Activated naive CD4-positive, alpha-beta T cell treated with anti-CD3 and anti-CD28 coated beads for 36 hours (primary cell): ENCODE results near the gene ACAA1. TPM values are rescaled to one million over a fixed set of nuclear protein-coding genes. Genes with fewer than 3 reads are reported as not detected.

Source experiments
- CTCF ChIA-PET: fragments of 350-600 bp; sonication (Branson Sonifier 250); formaldehyde crosslinking; loops from one replicate; lab custom pipeline; 2021; ENCODE audit warnings: antibody characterized with exemption; lab: Charles Lee
- DNase-seq: peaks from one replicate; pipeline ENCODE4 v3.0.0-alpha.2; 2020
- H3K27ac Mint-ChIP-seq: one replicate; pipeline ENCODE4 v1.8.0; 2021; ENCODE audit warnings: mild to moderate bottlenecking, mixed read lengths
- H3K27me3 Mint-ChIP-seq: one replicate; pipeline ENCODE4 v1.8.0; 2021; ENCODE audit warnings: low read depth, mixed read lengths
- H3K36me3 Mint-ChIP-seq: one replicate; pipeline ENCODE4 v1.8.0; 2021; ENCODE audit warnings: low read depth, mixed read lengths
- H3K4me1 Mint-ChIP-seq: one replicate; pipeline ENCODE4 v1.8.0; 2021; ENCODE audit warnings: low read depth, mixed read lengths
- H3K4me3 Mint-ChIP-seq: one replicate; pipeline ENCODE4 v1.8.0; 2021; ENCODE audit warnings: mild to moderate bottlenecking, moderate library complexity, mixed read lengths
- H3K9me3 Mint-ChIP-seq: one replicate; pipeline ENCODE4 v1.8.0; 2021; ENCODE audit warnings: mixed read lengths
- intact Hi-C: fragments of 100-400 bp; cut with micrococcal nuclease; formaldehyde crosslinking; loops from one replicate; pipeline ENCODE4 v1.15.1; 2023
- total RNA-seq, 2 experiments: library from RNA; stranded (reverse); gene quantifications; one replicate each; pipeline ENCODE4 v1.2.3, GENCODE V29; 2021

Gene ACAA1, protein sequence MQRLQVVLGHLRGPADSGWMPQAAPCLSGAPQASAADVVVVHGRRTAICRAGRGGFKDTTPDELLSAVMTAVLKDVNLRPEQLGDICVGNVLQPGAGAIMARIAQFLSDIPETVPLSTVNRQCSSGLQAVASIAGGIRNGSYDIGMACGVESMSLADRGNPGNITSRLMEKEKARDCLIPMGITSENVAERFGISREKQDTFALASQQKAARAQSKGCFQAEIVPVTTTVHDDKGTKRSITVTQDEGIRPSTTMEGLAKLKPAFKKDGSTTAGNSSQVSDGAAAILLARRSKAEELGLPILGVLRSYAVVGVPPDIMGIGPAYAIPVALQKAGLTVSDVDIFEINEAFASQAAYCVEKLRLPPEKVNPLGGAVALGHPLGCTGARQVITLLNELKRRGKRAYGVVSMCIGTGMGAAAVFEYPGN
- total RNA-seq = 10 to 100 TPM; 57.5 to 58.7 TPM

DNA sequence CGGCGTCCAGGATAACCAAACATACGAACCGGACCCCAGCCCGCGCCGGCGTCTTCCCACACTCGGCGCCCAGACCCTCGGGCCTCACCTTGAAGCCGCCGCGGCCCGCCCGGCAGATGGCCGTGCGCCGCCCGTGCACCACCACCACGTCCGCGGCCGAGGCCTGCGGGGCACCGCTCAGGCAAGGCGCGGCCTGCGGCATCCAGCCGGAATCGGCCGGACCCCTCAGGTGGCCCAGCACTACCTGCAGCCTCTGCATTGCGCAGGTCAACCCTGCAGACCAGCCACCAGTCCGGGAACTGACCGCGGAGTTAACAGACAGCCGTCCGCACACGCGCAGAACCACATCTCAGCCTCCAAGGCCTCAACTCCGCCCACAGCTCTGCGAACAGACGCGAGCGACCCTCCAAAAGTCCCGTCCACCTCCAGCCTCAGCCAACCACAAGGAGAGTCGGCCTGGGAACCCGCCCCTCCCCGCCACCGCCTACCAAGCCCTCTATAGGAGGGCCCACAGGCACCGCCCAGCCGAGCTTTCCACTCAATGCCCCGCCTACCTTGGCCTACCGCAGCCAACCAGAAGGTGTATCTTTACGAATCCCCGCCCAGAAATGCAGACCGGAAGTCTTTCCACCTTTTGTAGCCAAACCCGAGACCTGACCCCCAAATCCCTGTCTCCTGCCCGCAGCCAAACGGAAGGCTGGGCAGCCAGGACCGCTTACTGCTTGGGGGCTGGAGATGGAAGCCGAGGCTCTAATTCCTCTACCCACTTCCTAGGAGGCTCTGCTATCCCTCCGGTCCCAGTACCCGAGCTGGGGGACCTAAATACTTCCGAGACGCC is at the start of gene ACAA1:
ACAA1 (minus strand) TSS at position 351 of the 838 bp plus-strand sequence; CDS start at position 259, 92 bp downstream.
- H3K4me3 Mint-ChIP-seq = peak within 1 kb of the TSS; percentile 88
- H3K27me3 Mint-ChIP-seq = no peaks in the 10 kb centered on the region
- H3K36me3 Mint-ChIP-seq = peaks cover 26% of the 10 kb centered on the region
- intact Hi-C loops = loop anchor here (1.0 to 5.0 kb wide), 11 partner anchors 17 to 1144 kb away; partner anchors contain the start of genes DLEC1, EPM2AIP1, EXOG and MLH1
- H3K27ac Mint-ChIP-seq = peak within 1 kb of the TSS; percentile 99
- DNase-seq = peak; percentile 99
- H3K9me3 Mint-ChIP-seq = no peaks in the 10 kb centered on the region
- CTCF ChIA-PET = interaction anchor here (0.8 to 1.5 kb wide), 4 partner anchors 18 to 359 kb away, joined by 3 to 5 read pairs (median 4); partner anchors contain the start of genes EXOG and OXSR1
- peaks cover 53% of the 10 kb centered on the region for H3K4me1 Mint-ChIP-seq

DNA sequence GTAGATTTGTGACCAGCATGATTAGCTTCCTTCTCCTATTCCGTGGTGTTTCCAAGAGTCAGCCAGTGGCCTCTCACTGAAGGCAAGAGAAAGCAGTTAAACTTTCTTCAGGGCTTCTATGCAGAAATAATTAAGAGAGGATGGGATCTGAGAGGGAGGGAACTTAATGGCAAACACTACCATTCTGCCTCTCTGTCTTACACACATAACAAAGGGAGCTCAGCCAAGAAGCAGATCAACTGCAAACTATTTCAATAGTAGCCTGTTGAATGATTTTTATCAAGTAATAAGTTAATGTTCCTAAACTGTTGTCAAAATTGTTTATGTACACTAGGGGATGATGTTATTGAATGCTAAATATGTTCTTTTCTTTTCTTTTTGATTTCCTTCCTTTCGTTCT is 40.3 kb upstream of the ACAA1 start:
- H3K4me1 Mint-ChIP-seq = peaks cover 45% of the 10 kb centered on the region
- CTCF ChIA-PET = interaction anchor here (0.8 kb wide), 1 partner anchor 10 kb away, joined by 5 read pairs; no protein-coding TSS in a partner anchor
- DNase-seq = no peak
- H3K9me3 Mint-ChIP-seq = no peaks in the 10 kb centered on the region
- intact Hi-C loops = no loop called here
- no peaks in the 10 kb centered on the region for H3K27me3 Mint-ChIP-seq
- H3K27ac Mint-ChIP-seq = no peak overlapping the region
- H3K36me3 Mint-ChIP-seq = peaks cover 12% of the 10 kb centered on the region
- no peak overlapping the region for H3K4me3 Mint-ChIP-seq

DNA sequence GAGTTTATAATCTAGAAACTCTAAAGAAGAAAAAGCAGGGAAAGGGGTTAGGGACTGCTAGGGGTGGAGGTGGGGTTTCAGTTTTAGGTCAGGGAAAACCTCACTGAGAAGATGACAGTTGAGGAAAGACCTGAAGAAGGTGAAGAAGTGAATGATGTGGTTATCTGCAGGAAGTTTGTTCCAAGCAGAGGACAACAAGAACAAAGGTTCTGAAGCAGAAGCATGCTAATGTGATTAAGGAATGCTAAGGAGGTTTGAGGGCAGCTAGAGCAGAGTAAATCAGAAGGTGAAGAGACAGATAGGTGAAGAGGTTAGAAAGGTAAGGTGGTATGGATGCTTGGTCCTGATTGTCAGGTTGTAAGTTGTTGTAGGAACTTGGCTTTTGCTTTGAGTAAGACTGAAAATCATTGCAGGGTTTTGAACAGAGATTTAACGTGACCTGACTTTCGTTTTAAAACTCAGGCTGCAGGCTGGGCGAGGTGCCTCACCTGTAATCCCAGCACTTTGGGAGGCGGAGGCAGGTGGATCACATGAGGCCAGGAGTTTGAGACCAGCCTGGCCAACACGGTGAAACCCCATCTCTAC is 37.0 kb upstream of the ACAA1 start:
- Mint-ChIP-seq H3K4me1 (peaks cover 63% of the 10 kb centered on the region), H3K27me3 (no peaks in the 10 kb centered on the region), H3K9me3 (no peaks in the 10 kb centered on the region), H3K27ac (no peak overlapping the region), H3K4me3 (no peak overlapping the region), H3K36me3 (peaks cover 7% of the 10 kb centered on the region)
- no peak for DNase-seq
- CTCF ChIA-PET = no interaction called here
- intact Hi-C loops = loop anchor here (1.0 to 2.0 kb wide), 3 partner anchors 9 to 33 kb away; partner anchors contain the start of gene OXSR1

DNA sequence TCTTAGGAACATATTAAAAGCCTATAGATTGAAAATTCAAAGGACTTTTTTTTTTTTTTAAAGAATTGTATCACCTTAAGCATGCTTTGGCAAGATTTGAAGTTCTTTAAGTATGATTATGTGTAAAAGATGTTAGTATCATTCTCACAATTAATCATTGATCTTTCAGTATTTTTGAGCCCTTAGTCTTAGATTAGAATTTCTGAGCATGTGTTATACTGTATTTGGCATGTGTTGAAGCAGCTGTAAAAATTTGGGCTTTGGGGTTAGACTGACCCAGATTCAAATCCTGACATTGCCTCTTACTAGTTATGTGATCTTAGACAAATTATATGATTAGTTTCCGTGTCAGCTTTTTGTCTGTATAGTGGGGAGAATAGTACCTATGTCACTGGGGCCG is 34.7 kb upstream of the ACAA1 start:
- no peak overlapping the region for H3K27ac Mint-ChIP-seq
- H3K4me1 Mint-ChIP-seq = peaks cover 80% of the 10 kb centered on the region
- H3K36me3 Mint-ChIP-seq = peaks cover 1% of the 10 kb centered on the region
- no peaks in the 10 kb centered on the region for H3K9me3 Mint-ChIP-seq
- H3K27me3 Mint-ChIP-seq = no peaks in the 10 kb centered on the region
- H3K4me3 Mint-ChIP-seq = no peak overlapping the region
- CTCF ChIA-PET = interaction anchor here (0.7 to 2.4 kb wide), 3 partner anchors 9 to 175 kb away, joined by 3 to 6 read pairs (median 3); partner anchors contain the start of gene XYLB
- DNase-seq = no peak
- intact Hi-C loops = no loop called here

DNA sequence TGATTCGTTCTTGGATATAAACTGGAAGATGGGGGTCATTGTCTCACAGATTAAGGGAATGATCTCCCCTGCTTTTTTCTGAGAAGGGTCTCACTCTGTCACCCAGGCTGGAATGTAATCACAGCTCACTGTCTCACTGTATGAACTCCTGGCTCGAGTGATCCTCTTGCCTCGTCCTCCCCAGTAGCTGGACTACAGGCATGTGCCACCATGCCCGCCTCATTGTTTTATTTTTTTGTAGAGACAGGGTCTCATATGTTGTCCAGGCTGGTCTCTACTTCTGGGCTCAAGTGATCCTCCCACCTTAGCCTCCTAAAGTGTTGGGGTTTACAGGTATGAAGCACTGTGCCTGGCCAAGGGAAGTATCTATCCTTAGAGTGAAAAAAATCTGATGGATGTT is 33.8 kb upstream of the ACAA1 start:
- intact Hi-C loops = no loop called here
- no peak overlapping the region for H3K27ac Mint-ChIP-seq
- H3K9me3 Mint-ChIP-seq = no peaks in the 10 kb centered on the region
- H3K36me3 Mint-ChIP-seq = peaks cover 7% of the 10 kb centered on the region
- H3K27me3 Mint-ChIP-seq = no peaks in the 10 kb centered on the region
- DNase-seq = no peak
- CTCF ChIA-PET = interaction anchor here (1.0 to 2.4 kb wide), 2 partner anchors 17 to 176 kb away, joined by 3 to 6 read pairs; partner anchors contain the start of gene XYLB
- no peak overlapping the region for H3K4me3 Mint-ChIP-seq
- peaks cover 84% of the 10 kb centered on the region for H3K4me1 Mint-ChIP-seq

DNA sequence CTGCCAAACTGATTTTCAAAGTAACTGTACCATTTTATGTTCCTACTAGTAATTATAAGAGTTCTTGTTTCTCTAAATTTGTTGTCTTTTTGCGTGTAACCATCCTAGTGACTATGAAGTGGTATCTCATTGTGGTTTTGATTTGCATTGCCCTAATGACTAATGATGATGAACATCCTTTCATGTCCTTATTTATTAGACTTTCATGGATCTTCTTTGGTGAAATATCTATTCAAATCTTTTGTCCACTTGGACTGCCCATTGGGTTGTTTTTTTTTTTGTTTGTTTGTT is 32.0 kb upstream of the ACAA1 start:
- Mint-ChIP-seq H3K36me3 (peaks cover 7% of the 10 kb centered on the region), H3K9me3 (no peaks in the 10 kb centered on the region), H3K4me1 (peaks cover 76% of the 10 kb centered on the region), H3K27ac (peak overlapping the region; percentile 6), H3K27me3 (no peaks in the 10 kb centered on the region), H3K4me3 (no peak overlapping the region)
- no peak for DNase-seq
- CTCF ChIA-PET = no interaction called here
- intact Hi-C loops = no loop called here

DNA sequence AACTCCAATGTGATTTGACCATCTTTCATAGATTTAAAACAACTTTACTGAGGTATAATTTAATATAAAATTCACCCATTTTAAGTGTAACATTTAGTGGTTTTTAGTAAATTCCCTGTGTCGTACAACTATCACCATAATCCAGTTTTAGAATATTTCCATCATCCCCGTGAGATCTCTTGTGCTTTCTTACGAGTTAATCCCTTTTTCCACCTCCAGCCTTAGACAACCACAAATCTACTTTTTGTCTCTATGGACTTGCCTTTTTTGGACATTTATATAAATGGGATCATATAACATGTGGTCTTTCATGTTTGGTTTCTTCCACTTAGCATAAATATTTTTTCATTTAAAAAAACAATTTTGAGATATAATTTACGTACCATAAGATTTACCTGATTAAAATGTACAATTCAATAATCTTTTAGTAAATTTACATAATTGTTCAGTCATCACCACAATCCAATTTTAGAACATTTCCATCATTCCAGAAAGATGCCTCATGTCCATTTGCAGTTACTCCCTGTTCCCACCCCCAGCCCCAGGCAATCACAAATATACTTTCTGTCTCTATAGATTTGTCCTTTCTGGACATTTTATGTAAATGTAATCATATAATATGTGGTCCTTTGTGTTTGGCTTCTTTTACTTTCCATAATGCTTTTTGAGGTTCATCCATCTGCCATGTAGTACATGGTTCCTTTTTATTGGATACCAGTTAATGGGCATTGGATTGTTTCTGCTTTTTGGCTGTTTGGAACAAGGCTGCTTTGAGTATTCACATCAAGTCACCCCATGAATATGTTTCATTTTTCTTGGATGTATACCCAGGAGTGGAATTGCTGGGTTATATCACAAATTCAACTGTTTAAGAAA is 31.5 kb upstream of the ACAA1 start:
- H3K27me3 Mint-ChIP-seq = no peaks in the 10 kb centered on the region
- no peaks in the 10 kb centered on the region for H3K9me3 Mint-ChIP-seq
- intact Hi-C loops = no loop called here
- no peak overlapping the region for H3K4me3 Mint-ChIP-seq
- H3K4me1 Mint-ChIP-seq = peaks cover 71% of the 10 kb centered on the region
- CTCF ChIA-PET = interaction anchor here (0.9 kb wide), 1 partner anchor 9 kb away, joined by 5 read pairs; no protein-coding TSS in a partner anchor
- DNase-seq = no peak
- peaks cover 7% of the 10 kb centered on the region for H3K36me3 Mint-ChIP-seq
- no peak overlapping the region for H3K27ac Mint-ChIP-seq

DNA sequence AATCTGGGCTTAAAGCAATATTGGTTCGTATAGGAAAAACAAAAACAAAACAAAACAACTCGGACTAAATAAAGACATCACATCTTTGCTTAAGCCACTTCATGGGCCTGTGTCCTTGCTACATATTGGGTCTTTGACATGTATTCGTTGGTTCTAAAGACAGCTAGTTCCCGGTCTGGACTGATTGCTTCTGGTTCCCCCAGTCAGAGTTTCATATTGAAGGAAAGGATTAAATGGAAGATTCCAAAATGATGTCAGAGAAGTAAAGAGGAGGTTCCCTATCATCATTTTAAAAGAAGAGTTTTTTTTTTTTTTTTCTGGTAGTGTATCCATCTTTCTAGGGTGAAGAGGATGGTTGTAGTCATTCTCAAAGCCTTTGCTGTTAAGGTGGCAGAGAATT is 30.7 kb upstream of the ACAA1 start:
- intact Hi-C loops = no loop called here
- peaks cover 63% of the 10 kb centered on the region for H3K4me1 Mint-ChIP-seq
- H3K4me3 Mint-ChIP-seq = no peak overlapping the region
- peaks cover 7% of the 10 kb centered on the region for H3K36me3 Mint-ChIP-seq
- H3K27me3 Mint-ChIP-seq = no peaks in the 10 kb centered on the region
- H3K9me3 Mint-ChIP-seq = no peaks in the 10 kb centered on the region
- no peak for DNase-seq
- H3K27ac Mint-ChIP-seq = no peak overlapping the region
- CTCF ChIA-PET = interaction anchor here (0.9 kb wide), 1 partner anchor 10 kb away, joined by 5 read pairs; no protein-coding TSS in a partner anchor

DNA sequence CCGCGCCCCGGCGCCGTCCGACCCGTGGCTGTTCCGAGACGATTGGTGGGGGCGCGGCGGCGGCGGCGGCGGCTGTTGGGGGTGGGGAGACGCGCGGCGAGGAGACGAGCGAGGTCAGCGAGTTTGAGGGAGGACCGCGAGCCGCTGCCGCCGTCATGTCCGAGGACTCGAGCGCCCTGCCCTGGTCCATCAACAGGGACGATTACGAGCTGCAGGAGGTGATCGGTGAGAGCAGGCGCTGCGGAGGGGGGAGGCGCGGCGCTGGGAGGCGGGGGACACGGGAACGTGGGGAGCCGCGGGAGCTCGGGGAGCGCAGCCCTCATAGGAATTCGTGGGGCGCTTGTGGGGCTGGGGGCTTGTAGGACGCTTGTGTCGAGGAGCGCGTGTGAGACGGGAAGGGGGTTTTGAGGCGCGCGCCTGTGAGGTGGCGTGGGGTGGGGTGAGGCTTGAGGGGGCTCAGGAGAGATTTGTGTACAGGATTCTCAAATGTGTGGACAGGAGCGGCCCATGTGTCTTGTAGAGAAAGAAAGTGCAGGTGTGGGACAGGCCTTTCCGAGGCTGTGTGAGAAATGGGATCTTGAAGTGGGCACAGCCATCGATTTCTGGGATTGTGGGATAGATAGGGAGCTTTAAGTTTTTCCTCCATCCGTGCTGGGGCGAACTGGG is 28.9 kb upstream of the ACAA1 start:
- Mint-ChIP-seq H3K4me1 (peaks cover 47% of the 10 kb centered on the region), H3K27ac (peak overlapping the region; percentile 99), H3K4me3 (peak overlapping the region; percentile 93), H3K9me3 (no peaks in the 10 kb centered on the region), H3K27me3 (no peaks in the 10 kb centered on the region), H3K36me3 (peaks cover 7% of the 10 kb centered on the region)
- intact Hi-C loops = loop anchor here (1.0 to 2.0 kb wide), 9 partner anchors 8 to 1173 kb away; partner anchors contain the start of genes ACAA1, DLEC1, EPM2AIP1 and MLH1
- CTCF ChIA-PET = interaction anchor here (0.8 to 4.0 kb wide), 3 partner anchors 12 to 116 kb away, joined by 5 to 19 read pairs (median 6); partner anchors contain the start of genes ACAA1 and SLC22A14
- DNase-seq = peak; percentile 48

DNA sequence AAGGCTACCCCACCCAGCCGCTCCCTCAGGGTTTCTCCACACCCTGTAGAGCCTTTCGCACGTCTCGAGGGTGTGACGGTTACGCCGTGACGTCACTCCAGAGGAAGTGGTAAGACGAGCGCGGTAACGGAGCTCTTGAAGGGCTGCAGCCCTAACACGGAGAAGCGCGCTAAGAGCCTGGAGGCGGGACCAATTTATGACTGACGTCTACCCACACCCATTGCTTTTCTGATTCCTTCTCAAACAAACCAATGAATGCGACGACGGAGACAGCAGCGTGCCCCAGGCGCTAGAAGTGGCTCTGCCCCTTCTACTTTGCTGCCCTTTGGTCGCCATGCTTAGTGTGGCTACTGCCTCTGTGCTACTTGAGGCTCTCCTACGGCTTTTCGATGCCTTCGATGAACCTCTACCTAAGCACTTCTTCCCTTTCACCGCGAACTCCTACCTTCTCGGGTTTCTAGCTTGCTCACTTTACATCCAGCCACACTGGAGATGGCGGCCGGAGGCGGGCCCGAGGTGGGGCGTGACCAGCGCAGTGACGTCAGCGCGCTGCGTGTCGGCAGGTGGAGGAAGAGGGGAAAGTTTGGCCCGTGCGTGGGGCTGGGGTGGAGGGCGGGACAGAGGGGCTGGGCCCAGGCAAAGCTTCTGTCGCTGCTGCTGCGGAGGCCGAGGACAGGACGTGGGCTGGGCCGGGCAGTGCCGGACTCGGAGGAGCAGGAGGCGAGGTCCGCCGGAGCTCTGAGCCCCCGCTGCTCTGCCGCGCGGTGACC is 28.2 kb upstream of the ACAA1 start, which contains the start of gene OXSR1:
OXSR1 (plus strand) TSS at position 586 of the 770 bp plus-strand sequence. CDS start 340 bp downstream, outside the sequence.
- intact Hi-C loops = loop anchor here (1.0 to 2.0 kb wide), 9 partner anchors 9 to 1172 kb away; partner anchors contain the start of genes ACAA1, DLEC1, EPM2AIP1 and MLH1
- H3K27me3 Mint-ChIP-seq = no peaks in the 10 kb centered on the region
- H3K9me3 Mint-ChIP-seq = no peaks in the 10 kb centered on the region
- DNase-seq = peak; percentile 99
- peaks cover 7% of the 10 kb centered on the region for H3K36me3 Mint-ChIP-seq
- peak within 1 kb of the TSS; percentile 93 for H3K4me3 Mint-ChIP-seq
- CTCF ChIA-PET = interaction anchor here (0.7 to 4.0 kb wide), 6 partner anchors 11 to 133 kb away, joined by 3 to 19 read pairs (median 7); partner anchors contain the start of genes ACAA1 and SLC22A14
- peak within 1 kb of the TSS; percentile 99 for H3K27ac Mint-ChIP-seq
- H3K4me1 Mint-ChIP-seq = peaks cover 41% of the 10 kb centered on the region
